MCF 10A (cell line): ENCODE data around the gene ITGAV. TPM values are rescaled to one million over a fixed set of nuclear protein-coding genes. Genes with fewer than 3 reads are reported as not detected.

ENCODE experiments used
- BruUV-seq: library from RNA; stranded (reverse); fragments of 400-500 nt; replicated peaks from 2 replicates; lab custom pipeline; 2021; lab: Mats Ljungman, UMichigan
- CTCF ChIA-PET: fragments of 300-600 bp; sonication (Branson Sonifier 250); formaldehyde crosslinking; extraction: SDS; loops from one replicate; lab custom pipeline; 2021; ENCODE audit warnings: antibody characterized with exemption, inconsistent platforms; lab: Yijun Ruan, JAX
- POLR2A ChIA-PET: fragments of 300-600, 350-650 bp; sonication (Branson Sonifier 250); formaldehyde crosslinking; extraction: SDS; loops from one replicate; lab custom pipeline; 2020; ENCODE audit warnings: antibody characterized with exemption, inconsistent platforms; lab: Yijun Ruan, JAX
- DNase-seq: peaks from one replicate; pipeline ENCODE4 v3.0.0-alpha.2; 2018; ENCODE audit not compliant: unreplicated experiment
- H3K27ac Mint-ChIP-seq: one replicate; pipeline ENCODE4 v1.8.0; 2022; ENCODE audit warnings: mild to moderate bottlenecking, low read depth, mixed read lengths; ENCODE audit not compliant: unreplicated experiment
- H3K27me3 Mint-ChIP-seq: one replicate; pipeline ENCODE4 v1.8.0; 2022; ENCODE audit warnings: mixed read lengths; ENCODE audit not compliant: insufficient read depth, unreplicated experiment
- H3K36me3 Mint-ChIP-seq: one replicate; pipeline ENCODE4 v1.8.0; 2022; ENCODE audit warnings: mild to moderate bottlenecking, moderate library complexity, mixed read lengths; ENCODE audit not compliant: insufficient read depth, unreplicated experiment
- H3K4me1 Mint-ChIP-seq: one replicate; pipeline ENCODE4 v1.8.0; 2022; ENCODE audit warnings: mixed read lengths; ENCODE audit not compliant: insufficient read depth, unreplicated experiment
- H3K4me3 Mint-ChIP-seq: one replicate; pipeline ENCODE4 v1.8.0; 2022; ENCODE audit warnings: mild to moderate bottlenecking, moderate library complexity, mixed read lengths; ENCODE audit not compliant: unreplicated experiment
- H3K9me3 Mint-ChIP-seq: one replicate; pipeline ENCODE4 v1.8.0; 2022; ENCODE audit warnings: mixed read lengths; ENCODE audit not compliant: unreplicated experiment
- intact Hi-C: fragments of 100-400 bp; cut with micrococcal nuclease; formaldehyde crosslinking; loops from 2 replicates; pipeline ENCODE4 v1.14.1; 2022
- total RNA-seq: library from RNA; stranded (reverse); gene quantifications from 2 replicates; pipeline ENCODE4 v1.2.3, GENCODE V29; 2022
- TF ChIP-seq, protein P1 (sequence below): fragments of 200-600 bp; IDR thresholded peaks from one replicate; pipeline ENCODE4 v1.8.0; 2022; ENCODE audit warnings: antibody characterized with exemption, mild to moderate bottlenecking; ENCODE audit not compliant: unreplicated experiment

The ITGAV gene
- total RNA-seq, 1 experiment from 2014 or later: 56.1 TPM

DNA sequence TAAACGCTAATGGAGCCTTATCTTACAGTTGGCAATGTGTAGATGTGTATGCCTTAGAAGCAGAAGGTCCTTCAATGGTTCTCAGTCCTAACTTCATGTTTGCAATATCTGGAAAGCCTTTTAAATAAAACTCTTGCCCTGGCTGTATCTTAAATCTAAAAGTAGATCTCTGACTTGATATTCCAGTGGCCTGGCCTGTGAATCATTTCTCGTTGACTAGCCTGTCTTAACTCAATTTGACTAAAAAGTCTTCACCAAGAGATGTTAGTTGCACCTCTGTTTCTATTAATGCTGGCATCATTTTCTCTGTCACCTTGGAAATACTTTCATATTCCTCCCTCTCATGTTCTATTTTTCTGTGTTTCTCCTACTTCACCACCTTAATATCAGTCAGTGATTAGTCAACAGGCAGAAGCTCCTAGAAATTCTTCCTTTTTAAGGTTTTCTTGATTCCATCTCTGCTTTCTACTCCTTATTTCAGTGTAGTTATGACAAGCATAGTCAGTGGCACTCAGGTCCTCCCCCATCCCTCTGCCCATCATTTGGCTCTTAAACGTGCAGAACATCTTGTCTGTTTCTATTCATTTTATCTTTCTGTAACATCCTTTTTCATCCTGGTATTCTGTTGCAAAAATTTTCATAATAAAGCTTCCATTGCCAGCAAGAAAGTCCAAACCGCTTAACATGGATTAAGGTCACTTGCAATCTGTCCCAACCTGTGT, 4.3 kb downstream of the ITGAV start:
- no peaks in the 10 kb centered on the region for H3K27me3 Mint-ChIP-seq
- H3K36me3 Mint-ChIP-seq: no peaks in the 10 kb centered on the region
- TF ChIP-seq, protein P1, sequence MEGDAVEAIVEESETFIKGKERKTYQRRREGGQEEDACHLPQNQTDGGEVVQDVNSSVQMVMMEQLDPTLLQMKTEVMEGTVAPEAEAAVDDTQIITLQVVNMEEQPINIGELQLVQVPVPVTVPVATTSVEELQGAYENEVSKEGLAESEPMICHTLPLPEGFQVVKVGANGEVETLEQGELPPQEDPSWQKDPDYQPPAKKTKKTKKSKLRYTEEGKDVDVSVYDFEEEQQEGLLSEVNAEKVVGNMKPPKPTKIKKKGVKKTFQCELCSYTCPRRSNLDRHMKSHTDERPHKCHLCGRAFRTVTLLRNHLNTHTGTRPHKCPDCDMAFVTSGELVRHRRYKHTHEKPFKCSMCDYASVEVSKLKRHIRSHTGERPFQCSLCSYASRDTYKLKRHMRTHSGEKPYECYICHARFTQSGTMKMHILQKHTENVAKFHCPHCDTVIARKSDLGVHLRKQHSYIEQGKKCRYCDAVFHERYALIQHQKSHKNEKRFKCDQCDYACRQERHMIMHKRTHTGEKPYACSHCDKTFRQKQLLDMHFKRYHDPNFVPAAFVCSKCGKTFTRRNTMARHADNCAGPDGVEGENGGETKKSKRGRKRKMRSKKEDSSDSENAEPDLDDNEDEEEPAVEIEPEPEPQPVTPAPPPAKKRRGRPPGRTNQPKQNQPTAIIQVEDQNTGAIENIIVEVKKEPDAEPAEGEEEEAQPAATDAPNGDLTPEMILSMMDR: no peak
- POLR2A ChIA-PET: interaction anchor here (0.6 to 1.4 kb wide), 5 partner anchors 11 to 109 kb away, joined by 3 to 5 read pairs (median 3); partner anchors contain the start of gene ZC3H15
- BruUV-seq: no TSS peak
- CTCF ChIA-PET: interaction anchor here (0.8 to 1.0 kb wide), 2 partner anchors 47 to 91 kb away, joined by 3 to 4 read pairs; no protein-coding TSS in a partner anchor
- DNase-seq: no peak
- H3K4me3 Mint-ChIP-seq: no peak overlapping the region
- H3K4me1 Mint-ChIP-seq: peaks cover 22% of the 10 kb centered on the region
- H3K27ac Mint-ChIP-seq: peak overlapping the region; percentile 56
- H3K9me3 Mint-ChIP-seq: no peaks in the 10 kb centered on the region
- intact Hi-C loops: loop anchor here (5.0 kb wide), 1 partner anchor 92 kb away; no protein-coding TSS in a partner anchor

- H3K36me3 Mint-ChIP-seq: peaks cover 6% of the 10 kb centered on the region
- POLR2A ChIA-PET: interaction anchor here (0.8 to 1.4 kb wide), 3 partner anchors 10 to 110 kb away, joined by 3 to 5 read pairs (median 3); partner anchors contain the start of gene ZC3H15
- H3K4me1 Mint-ChIP-seq: peaks cover 25% of the 10 kb centered on the region
- TF ChIP-seq, protein P1: no peak
- no peaks in the 10 kb centered on the region for H3K9me3 Mint-ChIP-seq
- DNase-seq: peak; percentile 27
- BruUV-seq: no TSS peak
- H3K4me3 Mint-ChIP-seq: no peak overlapping the region
- CTCF ChIA-PET: interaction anchor here (0.8 to 1.0 kb wide), 2 partner anchors 46 to 92 kb away, joined by 3 to 4 read pairs; no protein-coding TSS in a partner anchor
- H3K27me3 Mint-ChIP-seq: no peaks in the 10 kb centered on the region
- no peak overlapping the region for H3K27ac Mint-ChIP-seq
- intact Hi-C loops: no loop called here
Observed at GRCh38 chr2:186595219-186595618, 5.4 kb downstream of the ITGAV start.

DNA sequence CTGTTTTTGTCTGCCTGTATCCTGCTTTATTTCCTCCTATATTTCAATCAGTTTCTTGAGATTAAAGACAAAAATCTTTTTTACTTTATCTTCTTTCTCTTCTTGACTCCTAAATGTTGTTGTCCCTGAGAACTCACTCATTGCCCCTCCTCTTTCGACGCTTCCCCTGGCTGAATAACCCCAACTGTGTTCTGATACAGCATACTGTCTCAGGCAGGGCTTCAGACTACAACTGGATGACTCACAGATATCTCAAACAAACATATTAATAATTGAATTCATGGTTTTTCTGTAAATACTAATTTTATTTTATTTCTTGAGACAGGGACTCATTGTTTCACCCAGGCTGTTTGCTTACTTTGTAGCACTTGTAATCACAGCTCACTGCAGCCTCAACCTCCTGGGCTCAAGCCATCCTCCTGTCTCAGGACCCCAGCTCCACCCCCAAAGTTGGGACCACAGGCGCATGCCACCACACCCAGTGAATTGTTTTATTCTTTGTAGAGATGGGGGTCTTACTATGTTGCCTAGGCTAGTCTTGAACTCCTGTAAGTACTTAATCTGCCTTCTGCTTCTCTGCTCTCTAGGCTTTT, 9.4 kb downstream of the ITGAV start:
- H3K9me3 Mint-ChIP-seq: no peaks in the 10 kb centered on the region
- DNase-seq: no peak
- ChIA-PET CTCF (no interaction called here), POLR2A (interaction anchor here (0.8 to 1.6 kb wide), 2 partner anchors 9 to 18 kb away, joined by 3 to 5 read pairs; partner anchors contain the start of gene ITGAV)
- peaks cover 16% of the 10 kb centered on the region for H3K4me1 Mint-ChIP-seq
- TF ChIP-seq, protein P1: no peak
- no peaks in the 10 kb centered on the region for H3K27me3 Mint-ChIP-seq
- H3K4me3 Mint-ChIP-seq: no peak overlapping the region
- intact Hi-C loops: no loop called here
- peaks cover 6% of the 10 kb centered on the region for H3K36me3 Mint-ChIP-seq
- BruUV-seq: no TSS peak
- H3K27ac Mint-ChIP-seq: no peak overlapping the region

- intact Hi-C loops: no loop called here
- TSS peak; percentile 26 for BruUV-seq
- DNase-seq: no peak
- Mint-ChIP-seq H3K9me3 (no peaks in the 10 kb centered on the region), H3K36me3 (peaks cover 6% of the 10 kb centered on the region), H3K27ac (no peak overlapping the region), H3K4me3 (no peak overlapping the region), H3K4me1 (peaks cover 5% of the 10 kb centered on the region), H3K27me3 (no peaks in the 10 kb centered on the region)
- POLR2A ChIA-PET: no interaction called here
- CTCF ChIA-PET: no interaction called here
- TF ChIP-seq, protein P1: no peak
Observed at GRCh38 chr2:186603286-186603685, 13.4 kb downstream of the ITGAV start.
